ENCODE measurements around the gene ELFN1.

- no peak for TF ChIP-seq TAF1 (IDR thresholded peaks at IDR 0.05; ENCODE audit: borderline replicate concordance, insufficient read depth, low read length)
- TF ChIP-seq POLR2AphosphoS5 (IDR thresholded peaks at IDR 0.05; ENCODE audit: low read depth, low read length), result no peak
- no peak for TF ChIP-seq SIN3A (IDR thresholded peaks at IDR 0.05; ENCODE audit: borderline replicate concordance, insufficient read depth, low read length)
These were observed 967 bp downstream of the ELFN1 start for GRCh38 chr7:1670894-1671593.
